Stimulated activated CD4-positive, alpha-beta T cell treated with anti-CD3 and anti-CD28 coated beads, Interleukin-4, amount 100 ng/mL, for 24 hours (primary cell): ENCODE results near the gene SDSL.

ENCODE experiments used
- DNase-seq: peaks from one replicate; pipeline ENCODE4 v3.0.0-alpha.2; 2020

SDSL gene

DNA sequence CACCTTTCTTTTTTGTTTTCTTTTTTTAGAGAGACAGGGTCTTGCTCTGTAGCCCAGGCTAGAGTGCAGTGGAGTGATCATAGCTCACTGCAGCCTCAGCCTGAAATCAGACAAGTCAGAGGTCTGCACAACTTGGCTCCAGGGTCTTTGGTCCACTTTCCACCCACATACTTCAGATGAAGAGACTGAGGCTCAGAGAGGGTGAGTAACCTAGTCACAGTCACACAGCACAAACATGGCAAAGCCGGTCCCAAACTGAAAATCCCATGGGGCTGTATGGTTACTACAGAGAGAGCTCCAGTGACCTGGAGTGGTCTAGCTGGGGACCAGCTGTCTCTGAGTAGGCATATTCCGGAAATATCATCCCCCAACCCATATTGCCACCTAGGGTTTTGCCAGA is 30.3 kb downstream of the SDSL start:
- DNase-seq, result no peak

- DNase-seq, result no peak
Measured at GRCh38 chr12:113453330-113453729, 31.1 kb downstream of the SDSL start.

- DNase-seq, result no peak
Measured at GRCh38 chr12:113456199-113456598, 34.0 kb downstream of the SDSL start.

GRCh38 chr12:113456761-113457160 is 34.6 kb downstream of the SDSL start:
- no peak for DNase-seq

DNA sequence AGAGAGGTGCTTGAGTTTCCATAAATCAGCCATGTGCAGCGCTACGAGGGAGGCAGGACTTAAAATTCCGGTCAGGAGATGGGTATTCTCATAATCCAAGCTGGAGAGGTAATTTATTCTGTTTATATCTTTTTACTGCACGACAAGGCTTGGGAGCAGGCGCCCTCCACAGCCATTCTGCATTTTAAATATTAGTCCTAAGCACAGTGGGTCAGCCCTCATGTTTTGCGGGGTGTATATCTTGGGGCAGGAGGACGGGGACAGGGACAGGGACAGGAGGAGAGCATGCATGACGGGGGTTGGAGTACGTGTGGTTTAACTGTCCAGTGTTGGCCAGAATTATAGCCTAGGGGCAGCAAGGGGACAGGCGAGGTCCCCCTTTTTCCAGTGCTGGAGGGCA is 35.0 kb downstream of the SDSL start:
- no peak for DNase-seq

GRCh38 chr12:113457710-113458109 is 35.5 kb downstream of the SDSL start:
- DNase-seq, result no peak

GRCh38 chr12:113459981-113460380 is 37.8 kb downstream of the SDSL start:
- DNase-seq, result no peak

- no peak for DNase-seq
Measured at GRCh38 chr12:113461666-113462065, 39.5 kb downstream of the SDSL start.

GRCh38 chr12:113462117-113462774 is 40.1 kb downstream of the SDSL start:
- DNase-seq, result peak; percentile 71

DNA sequence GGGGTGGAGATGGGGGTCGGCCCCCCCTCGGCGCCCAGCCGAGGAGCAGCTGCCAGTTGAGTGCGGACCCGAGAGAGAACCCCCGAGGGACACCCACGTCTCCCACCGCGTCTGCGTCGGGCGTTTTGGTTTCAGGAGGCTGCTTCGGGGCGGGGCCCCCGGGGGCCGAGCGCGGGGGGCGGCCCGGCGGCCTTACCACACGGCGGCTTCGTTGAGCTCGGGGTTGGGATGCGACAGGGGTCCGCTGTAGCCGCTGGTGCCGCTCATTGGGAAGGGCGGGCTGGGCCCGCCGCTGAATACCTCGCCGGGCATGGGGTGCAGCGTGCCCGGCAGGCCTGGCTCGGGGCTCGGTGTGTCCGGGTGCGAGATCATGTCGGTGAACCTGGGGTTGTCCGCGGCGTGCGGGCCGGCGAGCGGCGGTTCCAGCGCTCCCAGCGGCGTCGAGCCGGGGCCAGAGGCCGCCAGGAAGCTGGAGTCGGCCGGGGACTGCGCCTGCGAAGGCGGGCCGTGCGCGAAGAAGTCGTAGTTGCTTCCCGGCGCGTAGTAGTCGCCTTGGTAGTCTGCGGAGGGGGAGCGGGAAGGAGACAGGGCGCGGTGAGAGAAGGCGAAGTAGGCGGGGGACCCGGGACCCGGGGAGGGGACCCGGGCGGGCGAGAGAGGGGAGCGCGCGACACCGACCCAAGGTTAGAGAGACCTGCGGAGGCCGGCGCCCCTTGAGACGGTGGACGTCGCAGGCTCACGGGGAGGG is 41.0 kb downstream of the SDSL start:
- no peak for DNase-seq

- DNase-seq, result no peak
Measured at GRCh38 chr12:113463746-113464451, 41.7 kb downstream of the SDSL start.

DNA sequence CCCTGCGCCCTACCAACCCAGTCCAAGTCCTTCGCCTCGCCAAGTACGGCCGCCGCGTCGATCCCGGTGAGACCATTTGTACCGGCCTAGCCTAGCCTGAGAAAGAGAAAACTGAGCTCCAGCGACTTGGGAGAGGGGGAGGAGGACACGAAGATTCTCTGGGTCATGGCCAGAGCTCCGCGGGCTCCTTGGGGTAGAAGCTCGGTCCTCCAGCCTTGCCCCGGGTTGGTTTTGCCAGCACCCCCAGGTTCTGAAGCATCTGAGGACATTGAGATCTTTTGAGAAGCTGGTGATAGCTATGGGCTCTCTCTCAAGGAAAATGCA is 42.2 kb downstream of the SDSL start:
- DNase-seq, result no peak

DNA sequence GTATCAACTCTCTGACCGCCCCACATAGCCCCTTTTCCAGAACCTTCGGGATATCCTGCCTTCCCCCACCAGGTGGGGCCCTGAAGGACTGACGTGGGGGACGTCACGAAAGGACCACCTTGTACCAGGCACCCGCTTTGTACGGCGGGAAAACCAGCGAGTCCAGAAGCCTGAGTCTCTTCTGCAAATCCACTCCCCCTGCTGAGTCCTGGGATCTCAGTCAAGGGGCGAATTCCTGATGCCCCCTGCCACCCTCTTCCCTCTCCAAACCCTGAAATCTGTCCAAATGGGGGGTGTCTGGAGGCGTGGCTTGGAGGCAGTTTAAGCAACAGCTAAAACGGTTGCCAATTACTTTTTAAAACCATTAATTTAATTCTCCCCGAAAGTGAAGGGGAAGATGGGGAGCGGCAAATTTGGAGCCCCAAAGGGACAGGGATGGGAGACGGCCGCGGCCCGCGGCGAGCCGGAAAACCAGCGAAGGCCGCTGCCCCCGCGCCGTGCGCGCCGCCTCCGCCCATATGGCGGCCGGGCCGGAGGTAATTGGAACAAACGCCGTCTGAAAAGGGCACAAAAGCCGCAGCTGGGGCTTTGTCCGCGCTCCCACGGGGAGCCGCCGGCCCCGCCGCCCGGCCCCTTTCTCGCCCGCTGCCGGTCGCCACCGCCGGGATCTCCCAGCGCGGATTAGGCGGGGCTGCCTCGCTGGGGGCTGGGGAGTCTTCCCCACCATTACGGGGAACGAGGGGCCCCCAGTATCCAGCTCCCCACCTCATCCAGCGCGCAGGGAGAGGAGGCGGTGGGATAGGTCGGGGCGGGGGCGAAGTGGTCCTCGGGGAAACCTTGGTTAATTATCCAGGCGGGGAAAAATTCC is 42.9 kb downstream of the SDSL start:
- no peak for DNase-seq

DNA sequence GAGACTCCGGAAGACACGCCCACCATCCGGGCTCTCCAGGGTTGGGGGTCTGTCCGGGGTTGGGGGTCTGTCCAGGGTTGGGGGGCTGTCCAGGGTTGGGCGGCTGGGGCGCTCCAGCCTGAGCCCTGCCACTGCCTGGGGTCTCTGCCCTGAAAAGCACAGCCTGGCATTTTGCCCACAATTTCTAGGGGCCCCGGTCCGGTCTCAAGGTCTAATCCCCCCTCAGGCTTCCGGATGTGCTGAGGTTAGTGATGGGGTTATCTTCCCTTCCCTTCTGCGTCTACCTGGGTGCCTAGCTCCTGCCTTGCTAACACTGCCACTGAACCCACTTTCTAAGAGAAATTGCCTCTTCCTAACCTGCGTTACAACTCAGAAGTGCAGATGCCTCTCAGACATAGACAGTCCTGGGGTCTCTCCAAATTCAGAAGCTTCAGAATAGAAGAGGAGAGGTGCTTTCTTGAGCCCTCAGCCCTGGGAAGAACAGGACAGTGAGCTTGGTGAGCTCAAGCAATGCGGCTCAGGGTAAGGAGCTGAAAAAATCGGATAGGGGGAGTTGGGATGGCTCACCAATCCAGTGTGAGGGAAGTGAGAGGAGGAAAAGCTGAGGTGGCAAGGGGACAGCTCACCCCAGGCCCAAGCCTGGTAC is 43.8 kb downstream of the SDSL start:
- DNase-seq, result no peak

DNA sequence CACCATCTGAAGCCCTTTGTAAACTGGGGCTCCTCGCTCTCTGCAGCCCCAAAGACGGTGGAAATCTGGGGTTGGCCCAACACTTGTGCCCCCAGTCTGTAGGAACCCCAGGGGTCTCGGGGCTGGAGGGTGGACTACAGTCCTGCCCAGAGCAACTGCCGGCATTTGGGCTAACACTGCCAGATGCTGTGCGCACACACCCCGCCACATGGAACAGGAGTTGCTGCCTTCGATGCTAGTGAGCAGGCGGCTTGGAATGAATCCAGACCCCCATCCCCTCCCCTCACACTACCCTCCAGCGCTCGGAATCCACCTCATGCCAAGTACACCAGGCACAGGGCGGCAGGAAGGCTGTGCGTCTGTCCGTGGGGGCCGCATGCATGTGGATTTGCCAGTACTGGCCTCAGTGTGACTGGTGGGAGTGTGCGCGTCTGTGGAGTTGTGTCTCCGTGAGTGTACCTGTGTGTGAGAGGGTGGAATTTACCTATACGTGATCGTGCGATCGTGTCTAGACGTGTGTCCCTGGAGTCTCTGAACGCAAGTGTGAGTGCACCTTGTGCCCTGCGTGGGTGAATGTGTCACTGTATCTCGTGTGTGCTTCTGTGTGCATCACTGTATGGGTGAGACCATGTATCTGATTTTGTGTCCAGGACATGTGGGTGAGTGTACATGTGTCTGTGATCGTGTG is 44.4 kb downstream of the SDSL start:
- DNase-seq, result no peak

GRCh38 chr12:113467142-113467501 is 44.9 kb downstream of the SDSL start:
- DNase-seq, result no peak

- DNase-seq, result no peak
Measured at GRCh38 chr12:113467502-113468364, 45.6 kb downstream of the SDSL start.

DNA sequence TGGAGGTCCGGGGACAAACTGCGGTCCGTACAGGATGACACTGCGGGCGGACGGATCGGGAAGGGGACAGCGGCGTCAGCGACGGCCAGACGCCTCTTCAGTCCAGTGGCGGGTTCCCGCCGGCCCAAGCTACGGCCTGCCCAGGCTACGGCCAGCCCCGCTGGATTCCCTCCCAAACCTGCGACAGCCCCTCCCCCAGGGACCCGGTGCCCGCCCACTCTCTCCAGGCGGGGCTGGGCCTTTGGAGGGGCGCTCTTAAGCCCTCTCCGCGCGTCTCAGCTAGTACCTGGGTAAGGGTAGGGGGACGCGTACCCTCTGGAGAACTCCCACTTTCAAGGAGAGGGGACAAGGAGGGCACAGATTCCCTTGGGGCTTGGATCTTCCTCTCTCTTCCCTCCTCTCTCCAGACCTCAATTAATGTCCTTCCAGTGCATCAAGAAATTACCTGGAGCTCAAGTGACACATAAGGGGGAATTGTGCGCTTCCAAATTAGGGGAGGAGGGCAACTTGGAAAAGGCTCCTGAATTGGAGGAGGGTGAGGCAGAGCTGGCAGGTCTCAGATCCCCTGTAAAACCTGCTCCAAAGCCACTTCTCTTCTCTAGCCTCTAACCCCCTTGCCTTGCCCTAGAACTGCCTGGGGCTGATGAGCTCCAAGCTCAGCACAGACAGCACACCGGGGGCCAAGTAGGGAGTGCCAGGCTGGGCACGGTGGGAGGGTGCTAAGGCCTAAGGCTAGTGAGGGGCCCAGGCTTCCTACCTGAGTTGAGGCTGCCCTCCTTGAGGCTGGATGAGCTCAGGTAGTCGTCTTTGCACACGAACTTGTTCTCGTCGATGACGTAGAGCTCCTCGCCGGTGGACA is 46.4 kb downstream of the SDSL start:
- no peak for DNase-seq

GRCh38 chr12:113469224-113469948 is 47.2 kb downstream of the SDSL start:
- DNase-seq, result no peak
